Heart right ventricle (tissue), 16 donors: ENCODE measurements around the gene LRRFIP2. TPM values are rescaled to one million over a fixed set of nuclear protein-coding genes. Genes with fewer than 3 reads are reported as not detected.

Experiments
- ATAC-seq, 8 donors: fragments of 200-7000 bp; cut with Tn5 transposase; one replicate each; pipeline ENCODE4 v1.9.1; 2020; ENCODE audit warnings: mild to moderate bottlenecking in 8 of 8, moderate library complexity in 8 of 8, moderate number of reproducible peaks in 1 of 8
- DNase-seq, 2 donors: peaks; one replicate each; pipeline ENCODE4 v3.0.0-alpha.2; 2020
- H3K27ac ChIP-seq, 10 donors: fragments of 200-600 bp; sonication (generic) in 2 of 10; one replicate each; pipeline versions ENCODE4 v1.5.0 to v1.8.0; 2020 to 2022; ENCODE audit warnings: mild to moderate bottlenecking in 3 of 10
- H3K27me3 ChIP-seq, 7 donors: fragments of 200-600 bp; one replicate each; pipeline ENCODE4 v1.8.0; 2021 to 2022; ENCODE audit warnings: mild to moderate bottlenecking in 2 of 7
- H3K36me3 ChIP-seq, 9 donors: fragments of 200-600 bp; sonication (generic) in 1 of 9; one replicate each; pipeline versions ENCODE4 v1.5.0 to v1.8.0; 2020 to 2022; ENCODE audit warnings: mild to moderate bottlenecking in 2 of 9
- H3K4me1 ChIP-seq, 9 donors: fragments of 200-600 bp; sonication (generic) in 1 of 9; one replicate each; pipeline versions ENCODE4 v1.5.0 to v1.8.0; 2020 to 2022; ENCODE audit warnings: mild to moderate bottlenecking in 4 of 9
- H3K4me3 ChIP-seq, 10 donors: fragments of 200-600 bp; sonication (generic) in 2 of 10; one replicate each; pipeline versions ENCODE4 v1.5.0 to v1.8.0; 2020 to 2022; ENCODE audit warnings: mild to moderate bottlenecking in 7 of 10, moderate library complexity in 2 of 10
- H3K9me3 ChIP-seq, 11 donors: fragments of 200-600 bp in 10 of 11; sonication (generic) in 2 of 11; one replicate each; pipeline versions ENCODE4 v1.5.0 to v1.8.0; 2013 to 2022; ENCODE audit warnings: mild to moderate bottlenecking in 2 of 11, control low read depth in 1 of 11, moderate library complexity in 1 of 11
- WGBS, 2 donors: extraction: QIAGEN DNeasy Blood & Tissue Kit; methylation state at CpG; one replicate each; pipeline ENCODE4 v1.1.7; 2013; ENCODE audit warnings: inconsistent platforms in 1 of 2; 5-methylcytosine and 5-hydroxymethylcytosine counted together
- intact Hi-C, 10 donors: fragments of 100-400 bp; cut with DNase I; formaldehyde crosslinking; loops; one replicate each; pipeline versions ENCODE4 v1.11.1 to v1.14.2; 2022
- polyA plus RNA-seq, 2 donors: library from polyadenylated mRNA; stranded (reverse); fragments of 200-250 nt; gene quantifications; one replicate each; pipeline ENCODE4 v1.2.3, GENCODE V29; 2013
- total RNA-seq, 10 donors: library from RNA; stranded (reverse); fragmentation: NEBNext Ultra II Directional in 3 of 10; extraction: Animal tissue kit (Norgen Biotek cat#: 25700) in 3 of 10; gene quantifications; one replicate each; pipeline versions ENCODE4 v1.2.1 to v1.2.4, GENCODE V29; 2021 to 2023
- TF ChIP-seq, protein P1 (sequence below), 9 donors: fragments of 200-600 bp; sonication (generic) in 2 of 9; IDR thresholded peaks; one replicate each; pipeline versions ENCODE4 v1.5.0 to v1.8.0; 2021 to 2022; ENCODE audit warnings: antibody characterized with exemption in 9 of 9, mild to moderate bottlenecking in 5 of 9, moderate library complexity in 1 of 9
- donor health status: Arrhythmogenic right ventricular cardiomyopathy.
- donor health status: ischemic (EF 13 %, LVEDD 7.1; RV severe dilation, severe dysfunction).
- donor health status: healthy with polysubstance abuse.
- donor health status: DM: no; HTN: yes; CAD: no.
- donor health status: DM: no; HTN: no; CAD: no.
- donor health status: ischemic (EF 25% LVEDD 6.9; RV normal size, moderate dysfunction).
- donor health status: ischemic (EF 25% LVEDD 5.7; RV mildly dilated, moderate dysfunction).
- donor health status: healthy.
- donor health status: DM: yes; HTN: yes; CAD: no.
- donor health status: Ischemic cardiomyopathy.
- donor health status: ischemic (EF 35%, LVEDD 5.7; RV mildly dilated, moderate dysfunction).
- donor health status: nonischemic (EF 11% LVEDD 7.7; RV severe dilation, severe dysfunction).
- donor health status: DM: yes; HTN: yes; CAD: no.
- donor health status: PGD.
- donor health status: ischemic (EF 29% LVEDD 5.4; RV normal size, mild dysfunction).
- donor health status: nonischemic (EF 23%, LVEDD 6.1; RV moderate dilation, normal function).

The LRRFIP2 gene
- total and polyA plus RNA-seq, 12 donors: 63.2 to 199 (median 127) TPM

- WGBS, 2 donors: 41 to 52% methylated on average over 5 of the region's 5 CpGs
Measured at GRCh38 chr3:37130984-37131859, 43.2 kb downstream of the LRRFIP2 start.

GRCh38 chr3:37130448-37130847, 43.9 kb downstream of the LRRFIP2 start:
- DNase-seq (no peak), ATAC-seq (no peak)
- peaks cover 0 to 57% (median 36%) of the 10 kb centered on the region in 9 donors for H3K4me1 ChIP-seq
- H3K36me3 ChIP-seq: peaks cover 0 to 17% (median 0%) of the 10 kb centered on the region in 9 donors
- WGBS, 2 donors: 82 to 88% methylated on average over 3 of the region's 3 CpGs
- TF ChIP-seq, protein P1, sequence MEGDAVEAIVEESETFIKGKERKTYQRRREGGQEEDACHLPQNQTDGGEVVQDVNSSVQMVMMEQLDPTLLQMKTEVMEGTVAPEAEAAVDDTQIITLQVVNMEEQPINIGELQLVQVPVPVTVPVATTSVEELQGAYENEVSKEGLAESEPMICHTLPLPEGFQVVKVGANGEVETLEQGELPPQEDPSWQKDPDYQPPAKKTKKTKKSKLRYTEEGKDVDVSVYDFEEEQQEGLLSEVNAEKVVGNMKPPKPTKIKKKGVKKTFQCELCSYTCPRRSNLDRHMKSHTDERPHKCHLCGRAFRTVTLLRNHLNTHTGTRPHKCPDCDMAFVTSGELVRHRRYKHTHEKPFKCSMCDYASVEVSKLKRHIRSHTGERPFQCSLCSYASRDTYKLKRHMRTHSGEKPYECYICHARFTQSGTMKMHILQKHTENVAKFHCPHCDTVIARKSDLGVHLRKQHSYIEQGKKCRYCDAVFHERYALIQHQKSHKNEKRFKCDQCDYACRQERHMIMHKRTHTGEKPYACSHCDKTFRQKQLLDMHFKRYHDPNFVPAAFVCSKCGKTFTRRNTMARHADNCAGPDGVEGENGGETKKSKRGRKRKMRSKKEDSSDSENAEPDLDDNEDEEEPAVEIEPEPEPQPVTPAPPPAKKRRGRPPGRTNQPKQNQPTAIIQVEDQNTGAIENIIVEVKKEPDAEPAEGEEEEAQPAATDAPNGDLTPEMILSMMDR (IDR thresholded peaks at IDR 0.05): no peak
- H3K27me3 ChIP-seq: no peaks in the 10 kb centered on the region
- no peak overlapping the region for H3K4me3 ChIP-seq
- intact Hi-C loops: no loop called here
- H3K27ac ChIP-seq: no peak overlapping the region
- H3K9me3 ChIP-seq: no peaks in the 10 kb centered on the region

More at GRCh38 chr3:37130984-37131859, 43.2 kb downstream of the LRRFIP2 start:
- H3K4me1 ChIP-seq: peaks cover 0 to 56% (median 34%) of the 10 kb centered on the region in 9 donors
- intact Hi-C loops: no loop called here
- H3K9me3 ChIP-seq: no peaks in the 10 kb centered on the region
- no peaks in the 10 kb centered on the region for H3K27me3 ChIP-seq
- DNase-seq: no peak
- ATAC-seq: peak in 6 of 8 donors; percentile 30 to 63 (median 40)
- peak overlapping the region in 6 of 10 donors; percentile 9 to 47 (median 30) for H3K27ac ChIP-seq
- H3K36me3 ChIP-seq: peaks cover 0 to 17% (median 0%) of the 10 kb centered on the region in 9 donors
- TF ChIP-seq, protein P1 (IDR thresholded peaks at IDR 0.05): no peak
- no peak overlapping the region for H3K4me3 ChIP-seq

- peaks cover 0 to 17% (median 0%) of the 10 kb centered on the region in 9 donors for H3K36me3 ChIP-seq
- H3K4me3 ChIP-seq: no peak overlapping the region
- ATAC-seq (no peak), DNase-seq (no peak)
- no peaks in the 10 kb centered on the region for H3K27me3 ChIP-seq
- H3K27ac ChIP-seq: no peak overlapping the region
- TF ChIP-seq, protein P1 (IDR thresholded peaks at IDR 0.05): no peak
- WGBS, 2 donors: 93 to 96% methylated on average over 3 of the region's 3 CpGs
- peaks cover 0 to 57% (median 42%) of the 10 kb centered on the region in 9 donors for H3K4me1 ChIP-seq
- intact Hi-C loops: no loop called here
- no peaks in the 10 kb centered on the region for H3K9me3 ChIP-seq
Measured at GRCh38 chr3:37129871-37130270, 44.5 kb downstream of the LRRFIP2 start.

DNA sequence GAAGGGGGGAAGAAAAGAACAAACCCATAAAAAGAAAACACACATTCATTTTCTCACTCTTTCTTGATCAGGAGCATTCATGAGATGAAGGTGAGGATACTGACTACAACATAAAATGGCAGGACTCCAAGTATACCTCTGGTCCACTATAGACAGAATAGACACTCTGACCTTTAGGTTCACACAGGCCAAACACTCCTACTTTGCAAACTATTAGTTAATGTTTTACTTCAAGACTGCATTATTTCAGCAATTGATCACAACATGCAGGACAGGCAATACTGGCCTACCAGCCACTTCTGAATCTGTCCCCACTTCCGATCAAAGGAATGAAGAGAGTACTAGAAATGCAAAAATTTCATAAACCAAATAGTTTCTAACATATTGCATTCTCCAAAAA, 47.0 kb downstream of the LRRFIP2 start:
- TF ChIP-seq, protein P1 (IDR thresholded peaks at IDR 0.05): no peak
- intact Hi-C loops: no loop called here
- Histone ChIP-seq H3K9me3 (peaks cover 0 to under 1% (median 0%) of the 10 kb centered on the region in 11 donors), H3K27me3 (no peaks in the 10 kb centered on the region), H3K27ac (no peak overlapping the region), H3K4me1 (peaks cover 0 to 65% (median 40%) of the 10 kb centered on the region in 9 donors), H3K36me3 (peaks cover 0 to 17% (median 0%) of the 10 kb centered on the region in 9 donors), H3K4me3 (no peak overlapping the region)
- ATAC-seq (no peak), DNase-seq (no peak)
- 98 to 100% methylated on average over 1 of the region's 1 CpG for WGBS, 2 donors
